ENCODE measurements around the gene TP53INP2.
A peak's percentile ranks its signal among the peaks of the same experiment; 100 is the strongest.

Gene TP53INP2

DNA sequence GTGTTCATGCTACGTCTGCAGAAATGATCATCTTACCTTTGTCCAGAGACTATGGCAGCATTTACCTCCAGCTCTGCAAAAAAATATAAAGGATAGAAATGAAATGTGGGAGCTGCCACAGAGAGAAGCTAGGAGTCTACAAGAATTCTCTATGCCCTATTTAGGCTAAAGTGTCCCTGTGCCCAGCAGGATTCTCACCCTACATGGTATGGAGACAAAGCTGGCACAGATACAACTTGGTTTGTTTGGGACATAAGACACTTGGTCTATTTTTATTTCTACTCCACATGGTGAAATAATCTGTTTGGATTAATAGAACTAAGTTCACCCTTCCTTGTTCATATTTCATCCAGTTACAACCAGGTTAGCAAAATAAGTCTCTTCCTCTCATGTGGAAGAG lies 28.4 kb downstream of the TP53INP2 start:
- H3K9me3 ChIP-seq (ENCODE audit: control insufficient read depth in 2 of 2, low read length in 2 of 2) = no peaks in the 10 kb centered on the region
- peak overlapping the region in 1 of 2 donors; percentile 52 for H3K9ac ChIP-seq (ENCODE audit: low read length in 2 of 2)
- H3K4me3 ChIP-seq (ENCODE audit: low read length in 2 of 2) = peak overlapping the region in 1 of 2 donors; percentile 54
- H3K36me3 ChIP-seq (ENCODE audit: control insufficient read depth in 2 of 2, insufficient read depth in 2 of 2, low read length in 2 of 2) = peaks cover 0 to 11% of the 10 kb centered on the region in 2 donors
- peak overlapping the region; percentile 68 for H3K27ac ChIP-seq (ENCODE audit: low read length)
- H3K4me1 ChIP-seq (ENCODE audit: control insufficient read depth, insufficient read depth, low read length) = peaks cover 12% of the 10 kb centered on the region
- H3K27me3 ChIP-seq (ENCODE audit: control insufficient read depth in 1 of 2, insufficient read depth in 2 of 2, low read length in 2 of 2) = no peaks in the 10 kb centered on the region

DNA sequence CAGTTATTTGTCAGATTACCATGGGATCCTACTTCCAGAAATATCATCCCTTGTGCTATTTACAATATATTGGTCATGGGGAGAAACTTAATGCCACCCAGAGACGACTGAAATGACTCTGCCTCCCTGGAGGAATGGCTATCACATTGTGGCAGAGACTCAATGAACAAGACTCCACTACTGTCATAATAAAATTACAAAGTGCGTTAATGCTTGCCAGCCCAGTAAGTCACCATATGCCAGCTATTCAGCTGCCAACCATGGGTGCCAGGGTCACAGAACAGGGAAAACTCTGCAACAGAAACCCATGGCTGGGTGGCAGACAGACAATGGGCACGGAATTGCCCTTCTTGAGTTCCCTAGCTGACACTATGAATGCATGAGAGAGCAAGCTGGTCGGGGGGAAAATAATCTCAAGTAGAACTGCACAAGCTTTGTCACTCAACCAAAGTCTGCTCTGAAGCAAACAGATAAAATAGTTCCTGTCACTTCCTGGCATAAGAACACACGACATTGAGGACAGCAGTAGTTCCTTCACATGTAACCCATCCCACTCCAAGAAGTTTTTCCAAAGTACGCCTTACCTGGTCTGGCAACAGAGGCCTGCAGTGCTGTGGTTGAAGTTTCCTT lies 32.1 kb downstream of the TP53INP2 start:
- Histone ChIP-seq H3K4me3 (ENCODE audit: low read length in 2 of 2) (no peak overlapping the region), H3K4me1 (ENCODE audit: control insufficient read depth, insufficient read depth, low read length) (peaks cover 9% of the 10 kb centered on the region), H3K9ac (ENCODE audit: low read length in 2 of 2) (no peak overlapping the region), H3K27me3 (ENCODE audit: control insufficient read depth in 1 of 2, insufficient read depth in 2 of 2, low read length in 2 of 2) (no peaks in the 10 kb centered on the region), H3K36me3 (ENCODE audit: control insufficient read depth in 2 of 2, insufficient read depth in 2 of 2, low read length in 2 of 2) (peaks cover 7 to 25% of the 10 kb centered on the region in 2 donors), H3K27ac (ENCODE audit: low read length) (no peak overlapping the region), H3K9me3 (ENCODE audit: control insufficient read depth in 2 of 2, low read length in 2 of 2) (no peaks in the 10 kb centered on the region)

DNA sequence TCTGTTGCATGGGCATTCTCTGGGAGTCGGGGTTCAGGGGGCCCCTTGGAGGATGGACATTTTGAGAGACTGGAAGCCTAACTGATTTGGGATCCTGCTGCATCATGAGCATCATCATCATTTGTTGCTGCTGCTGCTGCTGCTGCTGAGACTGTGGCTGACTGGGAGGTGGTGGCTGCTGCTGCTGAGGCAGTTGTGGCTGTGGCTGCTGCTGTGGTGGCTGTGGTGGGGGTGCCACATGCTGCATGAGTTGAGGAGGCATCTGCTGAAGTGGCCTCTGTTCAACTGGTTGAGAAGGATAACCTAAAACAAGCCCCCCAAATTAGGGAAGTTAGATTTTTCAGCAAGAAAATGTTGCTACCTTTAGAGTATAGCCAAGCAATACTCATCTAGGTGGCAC lies 38.9 kb downstream of the TP53INP2 start:
- no peaks in the 10 kb centered on the region for H3K9me3 ChIP-seq (ENCODE audit: control insufficient read depth in 2 of 2, low read length in 2 of 2)
- H3K4me1 ChIP-seq (ENCODE audit: control insufficient read depth, insufficient read depth, low read length) = peaks cover 2% of the 10 kb centered on the region
- peaks cover 30 to 50% of the 10 kb centered on the region in 2 donors for H3K36me3 ChIP-seq (ENCODE audit: control insufficient read depth in 2 of 2, insufficient read depth in 2 of 2, low read length in 2 of 2)
- H3K9ac ChIP-seq (ENCODE audit: low read length in 2 of 2) = no peak overlapping the region
- no peak overlapping the region for H3K27ac ChIP-seq (ENCODE audit: low read length)
- H3K27me3 ChIP-seq (ENCODE audit: control insufficient read depth in 1 of 2, insufficient read depth in 2 of 2, low read length in 2 of 2) = no peaks in the 10 kb centered on the region
- H3K4me3 ChIP-seq (ENCODE audit: low read length in 2 of 2) = no peak overlapping the region

DNA sequence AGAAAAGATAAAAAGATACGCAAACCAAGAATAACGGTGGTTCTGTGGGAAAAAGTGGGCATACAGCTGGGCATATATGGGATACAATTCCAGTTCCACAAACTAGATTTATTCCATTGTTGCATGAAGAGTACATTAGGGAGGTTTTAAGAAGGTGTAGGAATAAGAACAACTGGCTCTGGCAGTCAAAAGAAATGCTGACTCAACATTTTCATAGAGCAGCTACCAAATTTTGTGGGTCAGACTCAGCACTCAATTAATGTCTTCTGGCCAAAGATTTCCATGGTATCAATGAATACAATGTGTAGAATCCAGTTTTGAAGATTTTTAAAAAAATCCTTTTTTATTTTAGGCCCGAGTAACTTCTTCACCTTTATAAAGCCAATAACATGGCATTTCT lies 40.2 kb downstream of the TP53INP2 start:
- Histone ChIP-seq H3K27ac (ENCODE audit: low read length) (no peak overlapping the region), H3K27me3 (ENCODE audit: control insufficient read depth in 1 of 2, insufficient read depth in 2 of 2, low read length in 2 of 2) (no peaks in the 10 kb centered on the region), H3K4me1 (ENCODE audit: control insufficient read depth, insufficient read depth, low read length) (peaks cover 2% of the 10 kb centered on the region), H3K36me3 (ENCODE audit: control insufficient read depth in 2 of 2, insufficient read depth in 2 of 2, low read length in 2 of 2) (peaks cover 31 to 50% of the 10 kb centered on the region in 2 donors), H3K9me3 (ENCODE audit: control insufficient read depth in 2 of 2, low read length in 2 of 2) (no peaks in the 10 kb centered on the region), H3K9ac (ENCODE audit: low read length in 2 of 2) (no peak overlapping the region), H3K4me3 (ENCODE audit: low read length in 2 of 2) (no peak overlapping the region)

DNA sequence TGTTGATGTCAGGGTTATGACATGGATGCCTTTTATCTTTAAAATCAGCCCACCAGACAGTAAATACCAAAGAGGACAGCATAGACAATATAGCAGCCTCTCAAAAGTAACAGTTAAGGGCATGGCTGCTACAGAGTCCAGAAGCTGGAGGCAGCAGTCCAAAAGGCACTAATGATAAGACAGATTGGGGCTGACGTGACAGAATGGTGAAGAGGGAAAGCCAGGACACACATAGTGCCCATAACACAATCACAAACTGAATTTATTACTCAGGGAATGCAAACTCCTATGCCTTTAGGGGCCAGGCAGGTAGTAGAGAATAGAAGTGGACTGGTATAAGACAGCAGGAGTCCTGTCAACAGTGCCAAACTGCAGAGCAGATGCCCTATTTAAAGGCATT lies 40.7 kb downstream of the TP53INP2 start:
- Histone ChIP-seq H3K9me3 (ENCODE audit: control insufficient read depth in 2 of 2, low read length in 2 of 2) (no peaks in the 10 kb centered on the region), H3K4me1 (ENCODE audit: control insufficient read depth, insufficient read depth, low read length) (peaks cover 2% of the 10 kb centered on the region), H3K9ac (ENCODE audit: low read length in 2 of 2) (no peak overlapping the region), H3K27ac (ENCODE audit: low read length) (no peak overlapping the region), H3K27me3 (ENCODE audit: control insufficient read depth in 1 of 2, insufficient read depth in 2 of 2, low read length in 2 of 2) (no peaks in the 10 kb centered on the region), H3K4me3 (ENCODE audit: low read length in 2 of 2) (no peak overlapping the region), H3K36me3 (ENCODE audit: control insufficient read depth in 2 of 2, insufficient read depth in 2 of 2, low read length in 2 of 2) (peaks cover 36 to 52% of the 10 kb centered on the region in 2 donors)

DNA sequence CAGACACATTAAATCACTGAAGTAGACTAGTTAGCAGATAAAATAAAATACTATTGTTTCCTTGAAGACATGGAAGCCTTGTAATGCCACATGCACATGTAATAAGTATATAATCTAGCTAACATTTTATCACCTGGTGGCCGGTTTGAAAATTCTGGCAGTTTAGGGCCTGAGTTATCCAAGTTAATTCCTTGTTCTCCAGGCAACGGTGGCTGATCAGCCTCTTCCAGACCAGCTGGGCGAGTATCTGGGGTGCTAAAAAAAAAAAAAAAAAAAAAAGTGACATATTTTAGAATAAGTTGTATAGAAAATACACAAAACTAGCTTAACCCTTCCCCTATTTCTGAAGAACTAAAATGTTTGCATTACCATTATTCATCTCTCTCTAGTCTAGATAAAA lies 42.5 kb downstream of the TP53INP2 start:
- H3K27me3 ChIP-seq (ENCODE audit: control insufficient read depth in 1 of 2, insufficient read depth in 2 of 2, low read length in 2 of 2) = no peaks in the 10 kb centered on the region
- no peak overlapping the region for H3K4me3 ChIP-seq (ENCODE audit: low read length in 2 of 2)
- no peaks in the 10 kb centered on the region for H3K9me3 ChIP-seq (ENCODE audit: control insufficient read depth in 2 of 2, low read length in 2 of 2)
- H3K27ac ChIP-seq (ENCODE audit: low read length) = no peak overlapping the region
- peaks cover 29 to 53% of the 10 kb centered on the region in 2 donors for H3K36me3 ChIP-seq (ENCODE audit: control insufficient read depth in 2 of 2, insufficient read depth in 2 of 2, low read length in 2 of 2)
- H3K4me1 ChIP-seq (ENCODE audit: control insufficient read depth, insufficient read depth, low read length) = peaks cover 2% of the 10 kb centered on the region
- no peak overlapping the region for H3K9ac ChIP-seq (ENCODE audit: low read length in 2 of 2)

DNA sequence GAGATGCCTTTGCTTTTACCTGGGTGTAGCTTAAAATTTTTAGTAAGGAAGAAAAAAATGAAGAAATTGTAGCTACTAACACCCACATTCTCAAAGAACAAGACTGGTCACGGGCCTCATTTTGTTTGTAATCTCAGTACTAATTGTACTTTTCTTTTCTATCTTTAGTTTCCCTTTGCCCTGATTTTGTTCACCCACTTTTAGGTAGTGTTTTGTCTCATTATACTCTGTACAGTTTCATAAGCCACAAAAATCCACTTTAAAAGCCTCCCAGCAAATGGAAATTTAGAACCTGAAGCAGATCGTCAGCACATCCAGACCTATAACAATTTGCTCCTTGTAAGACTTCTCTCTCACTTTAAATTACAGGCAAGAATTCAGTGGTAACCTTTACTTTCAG lies 43.3 kb downstream of the TP53INP2 start:
- H3K9me3 ChIP-seq (ENCODE audit: control insufficient read depth in 2 of 2, low read length in 2 of 2) = no peaks in the 10 kb centered on the region
- peaks cover 25 to 48% of the 10 kb centered on the region in 2 donors for H3K36me3 ChIP-seq (ENCODE audit: control insufficient read depth in 2 of 2, insufficient read depth in 2 of 2, low read length in 2 of 2)
- no peak overlapping the region for H3K27ac ChIP-seq (ENCODE audit: low read length)
- no peaks in the 10 kb centered on the region for H3K27me3 ChIP-seq (ENCODE audit: control insufficient read depth in 1 of 2, insufficient read depth in 2 of 2, low read length in 2 of 2)
- no peak overlapping the region for H3K9ac ChIP-seq (ENCODE audit: low read length in 2 of 2)
- H3K4me3 ChIP-seq (ENCODE audit: low read length in 2 of 2) = no peak overlapping the region
- H3K4me1 ChIP-seq (ENCODE audit: control insufficient read depth, insufficient read depth, low read length) = peaks cover 2% of the 10 kb centered on the region

DNA sequence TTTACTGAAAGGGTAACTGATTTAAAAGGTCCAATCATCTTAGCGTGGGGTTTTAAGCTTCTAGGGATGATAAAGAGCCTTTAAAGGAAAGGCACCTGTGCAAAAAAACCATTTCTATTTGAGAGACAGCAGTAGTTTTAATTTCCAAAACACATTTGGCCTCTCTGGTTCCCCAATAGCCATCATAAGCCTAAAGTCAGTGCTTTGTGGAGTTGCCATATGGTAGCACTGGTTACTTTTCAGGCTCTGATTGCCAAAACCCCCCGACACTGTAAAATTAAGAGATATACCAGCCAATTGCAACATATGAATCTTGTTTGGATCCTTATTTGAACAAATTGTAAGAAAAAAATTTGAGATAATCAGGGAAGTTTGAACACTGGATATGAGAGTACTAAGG lies 44.6 kb downstream of the TP53INP2 start:
- Histone ChIP-seq H3K4me1 (ENCODE audit: control insufficient read depth, insufficient read depth, low read length) (peaks cover 2% of the 10 kb centered on the region), H3K27ac (ENCODE audit: low read length) (no peak overlapping the region), H3K36me3 (ENCODE audit: control insufficient read depth in 2 of 2, insufficient read depth in 2 of 2, low read length in 2 of 2) (peaks cover 23 to 40% of the 10 kb centered on the region in 2 donors), H3K9ac (ENCODE audit: low read length in 2 of 2) (no peak overlapping the region), H3K27me3 (ENCODE audit: control insufficient read depth in 1 of 2, insufficient read depth in 2 of 2, low read length in 2 of 2) (no peaks in the 10 kb centered on the region), H3K9me3 (ENCODE audit: control insufficient read depth in 2 of 2, low read length in 2 of 2) (no peaks in the 10 kb centered on the region), H3K4me3 (ENCODE audit: low read length in 2 of 2) (no peak overlapping the region)

DNA sequence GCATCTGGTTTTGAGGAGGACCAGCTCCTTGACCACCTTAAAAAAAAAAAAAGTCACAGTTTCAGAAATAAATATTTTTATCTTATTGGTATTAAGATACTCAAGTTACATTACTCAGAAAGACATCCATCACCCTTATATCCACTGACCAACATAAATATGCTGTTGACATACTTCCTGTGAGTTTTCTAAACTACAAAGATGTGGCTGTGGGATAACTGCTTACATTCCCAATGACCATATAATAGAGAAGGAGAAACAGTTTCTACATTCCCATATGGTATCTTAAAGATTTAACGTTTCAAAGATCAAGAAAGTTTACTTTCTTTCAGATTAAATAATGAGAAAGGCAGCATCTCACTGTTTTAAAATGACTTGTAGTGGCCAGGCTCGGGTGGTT lies 46.3 kb downstream of the TP53INP2 start:
- H3K9me3 ChIP-seq (ENCODE audit: control insufficient read depth in 2 of 2, low read length in 2 of 2) = no peaks in the 10 kb centered on the region
- H3K36me3 ChIP-seq (ENCODE audit: control insufficient read depth in 2 of 2, insufficient read depth in 2 of 2, low read length in 2 of 2) = peaks cover 26 to 36% of the 10 kb centered on the region in 2 donors
- no peak overlapping the region for H3K27ac ChIP-seq (ENCODE audit: low read length)
- H3K4me1 ChIP-seq (ENCODE audit: control insufficient read depth, insufficient read depth, low read length) = no peaks in the 10 kb centered on the region
- H3K27me3 ChIP-seq (ENCODE audit: control insufficient read depth in 1 of 2, insufficient read depth in 2 of 2, low read length in 2 of 2) = no peaks in the 10 kb centered on the region
- no peak overlapping the region for H3K4me3 ChIP-seq (ENCODE audit: low read length in 2 of 2)
- no peak overlapping the region for H3K9ac ChIP-seq (ENCODE audit: low read length in 2 of 2)

DNA sequence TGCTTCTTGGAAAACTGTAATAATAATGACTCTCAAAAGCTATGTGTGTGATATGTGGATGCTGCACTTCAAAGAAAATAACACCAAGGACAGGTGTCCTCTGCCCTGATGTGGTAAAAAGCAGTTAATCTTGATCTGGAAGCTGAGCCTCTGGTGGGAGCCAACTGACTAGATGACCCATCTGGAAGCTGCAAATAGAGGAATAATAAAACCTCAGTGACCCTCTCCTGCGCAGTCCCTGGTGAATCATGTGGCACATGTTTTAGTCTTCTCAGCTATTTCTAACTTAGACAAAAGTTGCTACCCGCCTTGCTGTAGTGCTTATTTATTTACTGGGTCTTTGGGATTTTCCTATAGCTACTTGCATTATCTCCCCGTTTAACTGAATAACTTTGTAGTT lies 47.3 kb downstream of the TP53INP2 start:
- Histone ChIP-seq H3K9me3 (ENCODE audit: control insufficient read depth in 2 of 2, low read length in 2 of 2) (no peaks in the 10 kb centered on the region), H3K27me3 (ENCODE audit: control insufficient read depth in 1 of 2, insufficient read depth in 2 of 2, low read length in 2 of 2) (no peaks in the 10 kb centered on the region), H3K4me3 (ENCODE audit: low read length in 2 of 2) (no peak overlapping the region), H3K27ac (ENCODE audit: low read length) (no peak overlapping the region), H3K4me1 (ENCODE audit: control insufficient read depth, insufficient read depth, low read length) (no peaks in the 10 kb centered on the region), H3K36me3 (ENCODE audit: control insufficient read depth in 2 of 2, insufficient read depth in 2 of 2, low read length in 2 of 2) (peaks cover 29% of the 10 kb centered on the region in 2 donors), H3K9ac (ENCODE audit: low read length in 2 of 2) (no peak overlapping the region)

DNA sequence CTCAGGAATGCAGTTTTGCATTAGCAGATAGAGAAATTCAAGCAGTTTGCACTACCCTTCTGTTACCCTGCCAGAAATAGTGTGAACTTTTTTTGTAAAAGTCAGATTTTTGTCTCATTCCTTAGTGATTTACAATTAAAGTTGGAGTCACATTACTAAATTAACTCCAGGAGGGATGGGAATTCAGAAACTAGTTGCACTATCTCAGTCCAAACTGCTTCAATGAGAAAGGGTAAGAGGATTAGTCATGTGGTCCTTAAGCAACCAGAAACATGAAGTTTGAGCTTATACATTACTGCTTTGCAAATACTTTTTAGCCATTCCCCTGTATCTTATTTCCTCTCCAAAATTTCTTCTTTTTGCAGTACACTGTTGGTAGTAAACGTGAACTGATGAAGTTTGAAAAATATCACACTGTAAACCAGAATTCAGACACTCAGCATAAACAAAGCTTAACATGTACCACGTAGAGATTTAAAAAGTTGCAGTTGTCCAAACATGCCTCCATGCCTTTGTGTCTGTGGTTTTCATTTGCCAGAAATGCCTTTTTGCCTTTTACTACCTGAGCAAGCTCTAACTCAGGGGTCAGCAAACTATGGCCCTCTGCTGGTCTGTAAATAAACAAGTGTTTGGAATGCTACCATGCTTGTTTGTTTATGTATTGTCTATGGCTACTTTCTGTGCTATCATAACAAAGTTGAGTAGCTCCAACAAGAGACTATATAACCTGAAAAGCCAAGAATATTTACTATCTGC lies 49.7 kb downstream of the TP53INP2 start:
- Histone ChIP-seq H3K27me3 (ENCODE audit: control insufficient read depth in 1 of 2, insufficient read depth in 2 of 2, low read length in 2 of 2) (no peaks in the 10 kb centered on the region), H3K4me1 (ENCODE audit: control insufficient read depth, insufficient read depth, low read length) (no peaks in the 10 kb centered on the region), H3K9ac (ENCODE audit: low read length in 2 of 2) (no peak overlapping the region), H3K9me3 (ENCODE audit: control insufficient read depth in 2 of 2, low read length in 2 of 2) (no peaks in the 10 kb centered on the region), H3K36me3 (ENCODE audit: control insufficient read depth in 2 of 2, insufficient read depth in 2 of 2, low read length in 2 of 2) (peaks cover 33 to 49% of the 10 kb centered on the region in 2 donors), H3K4me3 (ENCODE audit: low read length in 2 of 2) (no peak overlapping the region), H3K27ac (ENCODE audit: low read length) (no peak overlapping the region)

Data from stomach smooth muscle (tissue), 2 donors.